ENCODE measurements around the gene PTPRN2.

PTPRN2 gene

GRCh38 chr7:157500171-157500960 is 1087.3 kb downstream of the PTPRN2 start:
- no peak overlapping the region for H3K4me3 ChIP-seq (ENCODE audit: low read length)
- H2BK5ac ChIP-seq (ENCODE audit: low read length), result no peak overlapping the region
- H2AK5ac ChIP-seq (ENCODE audit: low read length), result no peak overlapping the region
- no peak overlapping the region for H3K27ac ChIP-seq (ENCODE audit: low read depth, low read length)
- no peak overlapping the region for H3K9ac ChIP-seq (ENCODE audit: low read length)
- H3K79me2 ChIP-seq (ENCODE audit: control insufficient read depth, insufficient read depth, low read length), result no peaks in the 10 kb centered on the region
- H4K8ac ChIP-seq (ENCODE audit: low read depth, low read length), result no peak overlapping the region
- no peaks in the 10 kb centered on the region for H3K36me3 ChIP-seq (ENCODE audit: control insufficient read depth, insufficient read depth, low read length)
- no peak for DNase-seq
- H3K56ac ChIP-seq (ENCODE audit: low read length), result no peak overlapping the region
- H2BK15ac ChIP-seq (replicated peaks; ENCODE audit: low read depth), result no peak overlapping the region
- no peaks in the 10 kb centered on the region for H3K27me3 ChIP-seq (ENCODE audit: insufficient read depth, low read length, poor library complexity)
- H3K4ac ChIP-seq (ENCODE audit: low read depth, low read length), result no peak overlapping the region
- no peaks in the 10 kb centered on the region for H3K79me1 ChIP-seq (ENCODE audit: low read length)
- no peaks in the 10 kb centered on the region for H3K4me1 ChIP-seq (ENCODE audit: control insufficient read depth, low read depth, low read length)
- no peak overlapping the region for H3K23ac ChIP-seq (ENCODE audit: low read length)
- H3K18ac ChIP-seq (ENCODE audit: low read length), result no peak overlapping the region
- no peak overlapping the region for H3K4me2 ChIP-seq (ENCODE audit: low read length)
- WGBS (ENCODE audit: extremely low coverage, insufficient coverage, low lambda C conversion rate), result no CpG with 5 or more reads among the region's 32 CpGs
- no peak overlapping the region for H4K5ac ChIP-seq (ENCODE audit: low read length)
- no peak overlapping the region for H2BK120ac ChIP-seq (ENCODE audit: low read depth, low read length)

GRCh38 chr7:157499835-157500153 is 1087.8 kb downstream of the PTPRN2 start:
- H3K27me3 ChIP-seq (ENCODE audit: insufficient read depth, low read length, poor library complexity), result no peaks in the 10 kb centered on the region
- H3K79me1 ChIP-seq (ENCODE audit: low read length), result no peaks in the 10 kb centered on the region
- no CpG with 5 or more reads among the region's 9 CpGs for WGBS (ENCODE audit: extremely low coverage, insufficient coverage, low lambda C conversion rate)
- H3K18ac ChIP-seq (ENCODE audit: low read length), result no peak overlapping the region
- H2BK15ac ChIP-seq (replicated peaks; ENCODE audit: low read depth), result no peak overlapping the region
- H3K4ac ChIP-seq (ENCODE audit: low read depth, low read length), result no peak overlapping the region
- no peak for DNase-seq
- H3K27ac ChIP-seq (ENCODE audit: low read depth, low read length), result no peak overlapping the region
- H3K4me1 ChIP-seq (ENCODE audit: control insufficient read depth, low read depth, low read length), result no peaks in the 10 kb centered on the region
- H3K79me2 ChIP-seq (ENCODE audit: control insufficient read depth, insufficient read depth, low read length), result no peaks in the 10 kb centered on the region
- no peak overlapping the region for H4K5ac ChIP-seq (ENCODE audit: low read length)
- H4K8ac ChIP-seq (ENCODE audit: low read depth, low read length), result no peak overlapping the region
- no peak overlapping the region for H2AK5ac ChIP-seq (ENCODE audit: low read length)
- no peak overlapping the region for H3K4me3 ChIP-seq (ENCODE audit: low read length)
- no peak overlapping the region for H2BK5ac ChIP-seq (ENCODE audit: low read length)
- no peak overlapping the region for H3K23ac ChIP-seq (ENCODE audit: low read length)
- H3K9ac ChIP-seq (ENCODE audit: low read length), result no peak overlapping the region
- no peaks in the 10 kb centered on the region for H3K36me3 ChIP-seq (ENCODE audit: control insufficient read depth, insufficient read depth, low read length)
- no peak overlapping the region for H3K56ac ChIP-seq (ENCODE audit: low read length)
- no peak overlapping the region for H2BK120ac ChIP-seq (ENCODE audit: low read depth, low read length)
- H3K4me2 ChIP-seq (ENCODE audit: low read length), result no peak overlapping the region

GRCh38 chr7:157499121-157499834 is 1088.3 kb downstream of the PTPRN2 start:
- Histone ChIP-seq H3K4me2 (ENCODE audit: low read length) (no peak overlapping the region), H3K23ac (ENCODE audit: low read length) (no peak overlapping the region), H2BK15ac (replicated peaks; ENCODE audit: low read depth) (no peak overlapping the region), H2BK120ac (ENCODE audit: low read depth, low read length) (no peak overlapping the region), H3K56ac (ENCODE audit: low read length) (no peak overlapping the region), H2BK5ac (ENCODE audit: low read length) (no peak overlapping the region), H3K36me3 (ENCODE audit: control insufficient read depth, insufficient read depth, low read length) (no peaks in the 10 kb centered on the region), H3K4me1 (ENCODE audit: control insufficient read depth, low read depth, low read length) (no peaks in the 10 kb centered on the region), H3K27me3 (ENCODE audit: insufficient read depth, low read length, poor library complexity) (no peaks in the 10 kb centered on the region), H3K79me1 (ENCODE audit: low read length) (no peaks in the 10 kb centered on the region), H3K4me3 (ENCODE audit: low read length) (no peak overlapping the region), H3K27ac (ENCODE audit: low read depth, low read length) (no peak overlapping the region), H3K18ac (ENCODE audit: low read length) (no peak overlapping the region), H4K8ac (ENCODE audit: low read depth, low read length) (no peak overlapping the region), H3K79me2 (ENCODE audit: control insufficient read depth, insufficient read depth, low read length) (no peaks in the 10 kb centered on the region), H3K9ac (ENCODE audit: low read length) (no peak overlapping the region), H4K5ac (ENCODE audit: low read length) (no peak overlapping the region), H3K4ac (ENCODE audit: low read depth, low read length) (no peak overlapping the region), H2AK5ac (ENCODE audit: low read length) (no peak overlapping the region)
- no peak for DNase-seq
- WGBS (ENCODE audit: extremely low coverage, insufficient coverage, low lambda C conversion rate), result no CpG with 5 or more reads among the region's 27 CpGs

GRCh38 chr7:157498657-157499056 is 1089.0 kb downstream of the PTPRN2 start:
- no peak overlapping the region for H3K56ac ChIP-seq (ENCODE audit: low read length)
- H2BK120ac ChIP-seq (ENCODE audit: low read depth, low read length), result no peak overlapping the region
- no peaks in the 10 kb centered on the region for H3K36me3 ChIP-seq (ENCODE audit: control insufficient read depth, insufficient read depth, low read length)
- no peak overlapping the region for H3K4me2 ChIP-seq (ENCODE audit: low read length)
- no peaks in the 10 kb centered on the region for H3K79me1 ChIP-seq (ENCODE audit: low read length)
- no peaks in the 10 kb centered on the region for H3K79me2 ChIP-seq (ENCODE audit: control insufficient read depth, insufficient read depth, low read length)
- no peaks in the 10 kb centered on the region for H3K4me1 ChIP-seq (ENCODE audit: control insufficient read depth, low read depth, low read length)
- H3K27ac ChIP-seq (ENCODE audit: low read depth, low read length), result no peak overlapping the region
- H3K4ac ChIP-seq (ENCODE audit: low read depth, low read length), result no peak overlapping the region
- H3K27me3 ChIP-seq (ENCODE audit: insufficient read depth, low read length, poor library complexity), result no peaks in the 10 kb centered on the region
- no peak overlapping the region for H3K23ac ChIP-seq (ENCODE audit: low read length)
- no peak overlapping the region for H3K18ac ChIP-seq (ENCODE audit: low read length)
- DNase-seq, result no peak
- no peak overlapping the region for H2BK5ac ChIP-seq (ENCODE audit: low read length)
- no peak overlapping the region for H4K8ac ChIP-seq (ENCODE audit: low read depth, low read length)
- H3K4me3 ChIP-seq (ENCODE audit: low read length), result no peak overlapping the region
- H4K5ac ChIP-seq (ENCODE audit: low read length), result no peak overlapping the region
- no CpG with 5 or more reads among the region's 12 CpGs for WGBS (ENCODE audit: extremely low coverage, insufficient coverage, low lambda C conversion rate)
- no peak overlapping the region for H3K9ac ChIP-seq (ENCODE audit: low read length)
- no peak overlapping the region for H2AK5ac ChIP-seq (ENCODE audit: low read length)
- H2BK15ac ChIP-seq (replicated peaks; ENCODE audit: low read depth), result no peak overlapping the region

- H3K79me2 ChIP-seq (ENCODE audit: control insufficient read depth, insufficient read depth, low read length), result no peaks in the 10 kb centered on the region
- no peaks in the 10 kb centered on the region for H3K79me1 ChIP-seq (ENCODE audit: low read length)
- no peak for DNase-seq
- no peak overlapping the region for H2AK5ac ChIP-seq (ENCODE audit: low read length)
- no peak overlapping the region for H3K4me3 ChIP-seq (ENCODE audit: low read length)
- no peak overlapping the region for H4K5ac ChIP-seq (ENCODE audit: low read length)
- H3K23ac ChIP-seq (ENCODE audit: low read length), result no peak overlapping the region
- no peak overlapping the region for H3K27ac ChIP-seq (ENCODE audit: low read depth, low read length)
- no peak overlapping the region for H3K4ac ChIP-seq (ENCODE audit: low read depth, low read length)
- H2BK120ac ChIP-seq (ENCODE audit: low read depth, low read length), result no peak overlapping the region
- H3K9ac ChIP-seq (ENCODE audit: low read length), result no peak overlapping the region
- no peak overlapping the region for H3K56ac ChIP-seq (ENCODE audit: low read length)
- H3K4me1 ChIP-seq (ENCODE audit: control insufficient read depth, low read depth, low read length), result no peaks in the 10 kb centered on the region
- H3K18ac ChIP-seq (ENCODE audit: low read length), result no peak overlapping the region
- H2BK15ac ChIP-seq (replicated peaks; ENCODE audit: low read depth), result no peak overlapping the region
- no peak overlapping the region for H4K8ac ChIP-seq (ENCODE audit: low read depth, low read length)
- WGBS (ENCODE audit: extremely low coverage, insufficient coverage, low lambda C conversion rate), result no CpG with 5 or more reads among the region's 33 CpGs
- H3K27me3 ChIP-seq (ENCODE audit: insufficient read depth, low read length, poor library complexity), result no peaks in the 10 kb centered on the region
- no peaks in the 10 kb centered on the region for H3K36me3 ChIP-seq (ENCODE audit: control insufficient read depth, insufficient read depth, low read length)
- H2BK5ac ChIP-seq (ENCODE audit: low read length), result no peak overlapping the region
- no peak overlapping the region for H3K4me2 ChIP-seq (ENCODE audit: low read length)
Observed at GRCh38 chr7:157497744-157498651, 1089.6 kb downstream of the PTPRN2 start.
